Natural killer cell (primary cell): Measurements from ENCODE around the gene TBC1D22B. TPM values are rescaled to one million over a fixed set of nuclear protein-coding genes. Genes with fewer than 3 reads are reported as not detected.

Experiments used
- ATAC-seq, 3 donors: fragments of 150-1000 bp in 2 of 3; fragments of 200-7000 bp in 1 of 3; cut with Tn5 transposase; 1 replicate in 1 of 3; 2 replicates in 2 of 3; pipeline ENCODE4 v1.10.0; 2021; ENCODE audit warnings: mild to moderate bottlenecking in 2 of 3, moderate library complexity in 2 of 3
- DNase-seq, 2 donors: peaks; one replicate each; pipeline versions ENCODE4 v3.0.0 to v3.0.0-alpha.2; 2013 to 2021; ENCODE audit warnings: mixed read lengths in 1 of 2
- H3K27ac ChIP-seq: one replicate; pipeline ENCODE4 v1.5.1; 2013; ENCODE audit warnings: mild to moderate bottlenecking, low read length
- H3K27me3 ChIP-seq: one replicate; pipeline ENCODE4 v1.6.1; 2013; ENCODE audit warnings: low read length; ENCODE audit not compliant: control insufficient read depth, insufficient read depth
- H3K36me3 ChIP-seq: one replicate; pipeline ENCODE4 v1.6.1; 2013; ENCODE audit warnings: low read length; ENCODE audit not compliant: control insufficient read depth, insufficient read depth
- H3K4me1 ChIP-seq: one replicate; pipeline ENCODE4 v1.6.1; 2013; ENCODE audit warnings: low read length; ENCODE audit not compliant: control insufficient read depth, insufficient read depth
- H3K4me3 ChIP-seq: one replicate; pipeline ENCODE4 v1.5.1; 2013; ENCODE audit warnings: low read length
- H3K9me3 ChIP-seq: one replicate; pipeline ENCODE4 v1.6.1; 2013; ENCODE audit warnings: low read length; ENCODE audit not compliant: control insufficient read depth, insufficient read depth
- H3K27ac Mint-ChIP-seq, 2 donors: one replicate each; pipeline ENCODE4 v1.8.0; 2022; ENCODE audit warnings: mild to moderate bottlenecking in 2 of 2, mixed read lengths in 2 of 2, moderate library complexity in 1 of 2
- H3K27me3 Mint-ChIP-seq, 2 donors: one replicate each; pipeline ENCODE4 v1.8.0; 2022; ENCODE audit warnings: low read depth in 2 of 2, mixed read lengths in 2 of 2
- H3K36me3 Mint-ChIP-seq: one replicate; pipeline ENCODE4 v1.8.0; 2022; ENCODE audit warnings: mixed read lengths
- H3K4me1 Mint-ChIP-seq, 2 donors: one replicate each; pipeline ENCODE4 v1.8.0; 2022; ENCODE audit warnings: mixed read lengths in 2 of 2
- H3K4me3 Mint-ChIP-seq: one replicate; pipeline ENCODE4 v1.8.0; 2022; ENCODE audit warnings: mild to moderate bottlenecking, moderate library complexity, mixed read lengths
- H3K9me3 Mint-ChIP-seq, 2 donors: one replicate each; pipeline ENCODE4 v1.8.0; 2022; ENCODE audit warnings: mixed read lengths in 2 of 2
- WGBS: methylation state at CpG from one replicate; pipeline ENCODE4 v1.1.7; 2013; ENCODE audit warnings: missing lambda C conversion rate; ENCODE audit not compliant: insufficient coverage; 5-methylcytosine and 5-hydroxymethylcytosine counted together
- intact Hi-C: fragments of 100-400 bp; cut with micrococcal nuclease; formaldehyde crosslinking; loops from one replicate; pipeline ENCODE4 v1.14.2; 2022
- total RNA-seq, 4 donors: library from RNA; stranded (reverse); fragments of 120-200 nt in 1 of 4; gene quantifications; one replicate each; pipeline versions ENCODE4 v1.2.3 to v1.2.4, GENCODE V29; 2013 to 2022
- TF ChIP-seq, protein P1 (sequence below): fragments of 200-600 bp; IDR thresholded peaks from one replicate; pipeline ENCODE4 v1.8.0; 2022; ENCODE audit warnings: antibody characterized with exemption

Gene TBC1D22B
- total RNA-seq, 3 donors from 2014 or later (not counting 1 experiment from before 2014, with no cell fraction given): 8.0 to 12.1 (median 12.0) TPM

- Mint-ChIP-seq H3K4me1 (peaks cover 5 to 6% of the 10 kb centered on the region in 2 donors), H3K9me3 (no peaks in the 10 kb centered on the region), H3K4me3 (no peak overlapping the region), H3K36me3 (no peaks in the 10 kb centered on the region), H3K27ac (no peak overlapping the region), H3K27me3 (no peaks in the 10 kb centered on the region)
- Histone ChIP-seq H3K4me1 (peaks cover 6% of the 10 kb centered on the region), H3K27me3 (no peaks in the 10 kb centered on the region), H3K27ac (no peak overlapping the region), H3K9me3 (no peaks in the 10 kb centered on the region), H3K36me3 (peaks cover 61% of the 10 kb centered on the region), H3K4me3 (no peak overlapping the region)
- intact Hi-C loops: no loop called here
- TF ChIP-seq, protein P1, sequence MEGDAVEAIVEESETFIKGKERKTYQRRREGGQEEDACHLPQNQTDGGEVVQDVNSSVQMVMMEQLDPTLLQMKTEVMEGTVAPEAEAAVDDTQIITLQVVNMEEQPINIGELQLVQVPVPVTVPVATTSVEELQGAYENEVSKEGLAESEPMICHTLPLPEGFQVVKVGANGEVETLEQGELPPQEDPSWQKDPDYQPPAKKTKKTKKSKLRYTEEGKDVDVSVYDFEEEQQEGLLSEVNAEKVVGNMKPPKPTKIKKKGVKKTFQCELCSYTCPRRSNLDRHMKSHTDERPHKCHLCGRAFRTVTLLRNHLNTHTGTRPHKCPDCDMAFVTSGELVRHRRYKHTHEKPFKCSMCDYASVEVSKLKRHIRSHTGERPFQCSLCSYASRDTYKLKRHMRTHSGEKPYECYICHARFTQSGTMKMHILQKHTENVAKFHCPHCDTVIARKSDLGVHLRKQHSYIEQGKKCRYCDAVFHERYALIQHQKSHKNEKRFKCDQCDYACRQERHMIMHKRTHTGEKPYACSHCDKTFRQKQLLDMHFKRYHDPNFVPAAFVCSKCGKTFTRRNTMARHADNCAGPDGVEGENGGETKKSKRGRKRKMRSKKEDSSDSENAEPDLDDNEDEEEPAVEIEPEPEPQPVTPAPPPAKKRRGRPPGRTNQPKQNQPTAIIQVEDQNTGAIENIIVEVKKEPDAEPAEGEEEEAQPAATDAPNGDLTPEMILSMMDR: no peak
- ATAC-seq (no peak), DNase-seq (no peak)
- 86% methylated on average over 7 of the region's 7 CpGs for WGBS
These were observed 58.5 kb downstream of the TBC1D22B start for GRCh38 chr6:37316071-37316470.

DNA sequence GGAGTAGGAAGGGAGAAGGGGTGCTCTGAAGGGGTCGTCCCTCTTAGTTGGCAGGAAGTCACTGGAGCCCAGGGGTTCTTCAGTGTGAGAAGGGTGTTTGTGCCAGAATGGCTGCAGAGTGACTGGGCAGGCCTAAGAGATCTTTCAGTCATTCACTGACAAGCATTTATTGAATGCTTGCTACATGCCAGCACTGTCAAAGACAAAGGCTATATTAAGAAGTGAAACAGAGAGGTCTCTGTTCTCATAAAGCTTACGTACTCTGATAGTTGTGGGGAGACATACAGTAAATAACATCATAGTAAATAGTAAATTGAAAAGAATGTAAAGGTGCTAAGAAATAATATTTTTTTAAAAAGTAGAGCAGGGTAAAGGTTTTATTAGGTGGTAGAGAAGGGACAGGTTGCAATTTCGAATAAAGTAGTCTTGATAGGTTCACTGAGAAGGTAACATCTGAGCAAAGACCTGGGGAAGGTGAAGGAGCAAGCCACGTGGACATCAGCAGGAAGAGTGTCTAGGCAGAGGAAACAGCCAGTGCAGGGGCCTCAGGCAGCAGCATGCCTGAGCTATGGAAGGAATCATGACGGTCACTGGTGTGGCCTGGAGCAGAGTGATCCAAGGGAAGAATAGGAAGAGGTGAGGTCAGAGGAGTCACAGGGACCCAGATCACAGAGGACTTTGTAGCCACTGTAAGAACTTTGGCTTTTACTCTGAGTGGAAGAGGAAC is 59.9 kb downstream of the TBC1D22B start:
- H3K36me3 Mint-ChIP-seq: no peaks in the 10 kb centered on the region
- no peak overlapping the region for H3K27ac ChIP-seq
- 93% methylated on average over 5 of the region's 5 CpGs for WGBS
- H3K4me1 Mint-ChIP-seq: peaks cover 5 to 6% of the 10 kb centered on the region in 2 donors
- peaks cover 6% of the 10 kb centered on the region for H3K4me1 ChIP-seq
- H3K27me3 Mint-ChIP-seq: no peaks in the 10 kb centered on the region
- peaks cover 61% of the 10 kb centered on the region for H3K36me3 ChIP-seq
- DNase-seq: no peak
- H3K4me3 ChIP-seq: no peak overlapping the region
- no peaks in the 10 kb centered on the region for H3K9me3 ChIP-seq
- intact Hi-C loops: no loop called here
- TF ChIP-seq, protein P1: no peak
- H3K4me3 Mint-ChIP-seq: no peak overlapping the region
- no peaks in the 10 kb centered on the region for H3K27me3 ChIP-seq
- H3K27ac Mint-ChIP-seq: no peak overlapping the region
- no peaks in the 10 kb centered on the region for H3K9me3 Mint-ChIP-seq
- no peak for ATAC-seq

DNA sequence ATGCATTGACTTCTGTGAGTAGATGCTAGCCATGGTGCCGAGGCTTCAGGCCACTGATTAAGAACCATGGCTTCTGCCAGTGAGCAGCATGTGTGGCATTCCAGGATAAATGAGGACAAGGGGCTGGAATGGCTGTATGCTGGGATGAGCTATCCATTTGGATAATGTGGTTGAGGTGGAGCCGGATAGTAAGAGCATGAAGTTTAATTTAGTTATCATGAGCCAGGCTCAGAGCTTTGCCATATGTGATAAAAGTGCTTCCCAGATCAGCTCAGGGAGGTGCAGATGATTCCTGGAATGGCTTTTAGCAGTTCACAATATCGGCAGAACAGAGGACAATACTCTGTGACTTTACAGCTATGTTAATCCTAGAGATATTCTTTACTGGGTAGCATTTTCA is 61.6 kb downstream of the TBC1D22B start:
- Histone ChIP-seq H3K9me3 (no peaks in the 10 kb centered on the region), H3K27ac (no peak overlapping the region), H3K27me3 (no peaks in the 10 kb centered on the region), H3K36me3 (peaks cover 51% of the 10 kb centered on the region), H3K4me1 (peaks cover 6% of the 10 kb centered on the region), H3K4me3 (no peak overlapping the region)
- Mint-ChIP-seq H3K4me3 (no peak overlapping the region), H3K27ac (no peak overlapping the region), H3K4me1 (peaks cover 5 to 6% of the 10 kb centered on the region in 2 donors), H3K9me3 (no peaks in the 10 kb centered on the region), H3K27me3 (no peaks in the 10 kb centered on the region), H3K36me3 (no peaks in the 10 kb centered on the region)
- intact Hi-C loops: no loop called here
- DNase-seq (no peak), ATAC-seq (no peak)
- 99% methylated on average over 3 of the region's 3 CpGs for WGBS
- TF ChIP-seq, protein P1: no peak
